Spleen (tissue), 11 donors: ENCODE results near the gene NUDT1. TPM values are rescaled to one million over a fixed set of nuclear protein-coding genes. Genes with fewer than 3 reads are reported as not detected.

ENCODE experiments used
- DNase-seq: peaks from one replicate; pipeline ENCODE4 v3.0.0-alpha.2; 2020
- H3K27ac ChIP-seq, 8 donors: fragments of 200-600 bp; sonication (generic) in 7 of 8; 1 replicate in 4 of 8; 2 replicates in 4 of 8; pipeline versions ENCODE4 v1.5.0 to v1.8.0; 2016 to 2021; ENCODE audit warnings: inconsistent platforms in 4 of 8, mild to moderate bottlenecking in 4 of 8, moderate library complexity in 1 of 8
- H3K27me3 ChIP-seq, 7 donors: fragments of 200-600 bp; sonication (generic) in 6 of 7; replicated peaks in 1 of 7; 1 replicate in 4 of 7; 2 replicates in 3 of 7; pipeline versions ENCODE4 v1.5.0 to v1.8.0; 2016 to 2021; ENCODE audit warnings: inconsistent platforms in 3 of 7, mild to moderate bottlenecking in 1 of 7
- H3K36me3 ChIP-seq, 6 donors: fragments of 200-600 bp; sonication (generic) in 5 of 6; 1 replicate in 4 of 6; 2 replicates in 2 of 6; pipeline versions ENCODE4 v1.5.0 to v1.8.0; 2016 to 2021; ENCODE audit warnings: inconsistent platforms in 2 of 6
- H3K4me1 ChIP-seq, 6 donors: fragments of 200-600 bp; sonication (generic) in 5 of 6; 1 replicate in 3 of 6; 2 replicates in 3 of 6; pipeline versions ENCODE4 v1.5.0 to v1.8.0; 2016 to 2021; ENCODE audit warnings: inconsistent platforms in 3 of 6
- H3K4me3 ChIP-seq, 8 donors: fragments of 200-600 bp; sonication (generic) in 7 of 8; 1 replicate in 4 of 8; 2 replicates in 4 of 8; pipeline versions ENCODE4 v1.5.0 to v1.8.0; 2016 to 2021; ENCODE audit warnings: inconsistent platforms in 4 of 8, mild to moderate bottlenecking in 4 of 8, moderate library complexity in 2 of 8
- H3K9me3 ChIP-seq, 8 donors: fragments of 200-600 bp; sonication (generic) in 7 of 8; 1 replicate in 4 of 8; 2 replicates in 4 of 8; pipeline versions ENCODE4 v1.5.0 to v1.8.0; 2016 to 2021; ENCODE audit warnings: inconsistent platforms in 4 of 8
- POLR2A ChIP-seq, 3 donors: fragments of 450-650 bp; IDR thresholded peaks; one replicate each; pipeline ENCODE4 v1.5.1; 2017; ENCODE audit warnings: antibody characterized with exemption in 3 of 3, mild to moderate bottlenecking in 1 of 3
- POLR2AphosphoS5 ChIP-seq, 3 donors: sonication (generic); formaldehyde crosslinking; IDR thresholded peaks; one replicate each; pipeline ENCODE4 v1.5.1; 2017; ENCODE audit warnings: antibody characterized with exemption in 3 of 3
- WGBS, 5 donors: extraction: QIAGEN DNeasy Blood & Tissue Kit in 3 of 5; methylation state at CpG; one replicate each; pipeline versions ENCODE4 v1.1.5 to v1.1.7; 2013 to 2018; 5-methylcytosine and 5-hydroxymethylcytosine counted together
- intact Hi-C: fragments of 100-400 bp; cut with DNase I; formaldehyde crosslinking; loops from one replicate; pipeline ENCODE4 v1.15.0; 2023; ENCODE audit warnings: low total_unique reads
- polyA plus RNA-seq, 3 donors: library from polyadenylated mRNA; stranded (reverse); fragments of 200-250 nt; gene quantifications; one replicate each; pipeline ENCODE4 v1.2.1, GENCODE V29; 2013
- total RNA-seq, 7 donors: library from RNA; depleted of rRNA in 3 of 7; stranded (reverse); fragments of >200 nt in 3 of 7; fragmentation: NEBNext Ultra II Directional in 4 of 7; extraction: Animal tissue kit (Norgen Biotek cat#: 25700) in 4 of 7; gene quantifications; one replicate each; pipeline versions ENCODE4 v1.1.0 to v1.2.1, GENCODE V29; 2016 to 2021
- TF ChIP-seq, protein P1 (sequence below), 11 experiments: fragments of 200-600 bp in 7 of 11; fragments of 450-650 bp in 4 of 11; sonication (generic) in 4 of 11; IDR thresholded peaks in 8 of 11; conservative IDR thresholded peaks in 3 of 11; 1 replicate in 7 of 11; 2 replicates in 4 of 11; pipeline versions ENCODE4 v1.4.0 to v1.8.0; 2016 to 2021; ENCODE audit warnings: antibody characterized with exemption in 11 of 11, inconsistent platforms in 4 of 11, mild to moderate bottlenecking in 1 of 11
- donor health status: healthy with polysubstance abuse.
- donor health status: DM: no; HTN: no; CAD: no; lungs with moderate emphysema.
- donor health status: DM: no; HTN: no; CAD: no.
- donor health status: Bipolar disorder and iron deficiency.
- donor health status: healthy.
- donor health status: DM: no; HTN: no; CAD: no.
- donor health status: DM: yes; HTN: yes; CAD: no.

NUDT1 gene
- total and polyA plus RNA-seq, 10 donors, result 13.7 to 69.3 (median 22.6) TPM

DNA sequence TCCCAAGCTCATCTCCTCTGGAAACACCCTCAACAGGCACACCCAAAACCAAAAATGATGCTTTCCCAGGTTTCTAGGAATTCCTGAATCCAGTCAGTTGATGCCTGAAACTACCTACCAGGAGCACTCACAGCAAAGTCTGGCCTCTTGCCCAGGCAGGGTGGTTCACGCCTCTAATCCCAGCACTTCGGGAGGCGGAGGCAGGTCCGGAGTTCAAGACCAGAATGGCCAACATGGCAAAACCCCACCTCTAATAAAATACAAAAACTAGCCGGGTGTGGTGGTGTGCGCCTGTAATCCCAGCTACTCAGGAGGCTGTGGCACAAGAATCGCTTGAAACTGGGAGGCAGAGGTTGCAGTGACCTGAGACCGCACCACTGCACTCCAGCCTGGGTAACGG, 11.1 kb upstream of the NUDT1 start:
- no peak for TF ChIP-seq POLR2AphosphoS5 (IDR thresholded peaks at IDR 0.05)
- TF ChIP-seq POLR2A (IDR thresholded peaks at IDR 0.05), result no peak
- TF ChIP-seq, protein P1, sequence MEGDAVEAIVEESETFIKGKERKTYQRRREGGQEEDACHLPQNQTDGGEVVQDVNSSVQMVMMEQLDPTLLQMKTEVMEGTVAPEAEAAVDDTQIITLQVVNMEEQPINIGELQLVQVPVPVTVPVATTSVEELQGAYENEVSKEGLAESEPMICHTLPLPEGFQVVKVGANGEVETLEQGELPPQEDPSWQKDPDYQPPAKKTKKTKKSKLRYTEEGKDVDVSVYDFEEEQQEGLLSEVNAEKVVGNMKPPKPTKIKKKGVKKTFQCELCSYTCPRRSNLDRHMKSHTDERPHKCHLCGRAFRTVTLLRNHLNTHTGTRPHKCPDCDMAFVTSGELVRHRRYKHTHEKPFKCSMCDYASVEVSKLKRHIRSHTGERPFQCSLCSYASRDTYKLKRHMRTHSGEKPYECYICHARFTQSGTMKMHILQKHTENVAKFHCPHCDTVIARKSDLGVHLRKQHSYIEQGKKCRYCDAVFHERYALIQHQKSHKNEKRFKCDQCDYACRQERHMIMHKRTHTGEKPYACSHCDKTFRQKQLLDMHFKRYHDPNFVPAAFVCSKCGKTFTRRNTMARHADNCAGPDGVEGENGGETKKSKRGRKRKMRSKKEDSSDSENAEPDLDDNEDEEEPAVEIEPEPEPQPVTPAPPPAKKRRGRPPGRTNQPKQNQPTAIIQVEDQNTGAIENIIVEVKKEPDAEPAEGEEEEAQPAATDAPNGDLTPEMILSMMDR (IDR thresholded peaks at IDR 0.05 in 8 of 11, conservative IDR thresholded peaks at IDR 0.05 in 3 of 11), result no peak
- peak overlapping the region in 1 of 8 donors; percentile 100 for H3K4me3 ChIP-seq
- no peaks in the 10 kb centered on the region for H3K27me3 ChIP-seq
- WGBS, 5 donors, result 93 to 95% (median 94%) methylated on average over 9 of the region's 9 CpGs
- H3K9me3 ChIP-seq, result no peaks in the 10 kb centered on the region
- DNase-seq, result no peak
- peaks cover 0 to 66% (median 31%) of the 10 kb centered on the region in 6 donors for H3K36me3 ChIP-seq
- intact Hi-C loops, result no loop called here
- peaks cover 17 to 61% (median 36%) of the 10 kb centered on the region in 6 donors for H3K4me1 ChIP-seq
- H3K27ac ChIP-seq, result no peak overlapping the region

DNA sequence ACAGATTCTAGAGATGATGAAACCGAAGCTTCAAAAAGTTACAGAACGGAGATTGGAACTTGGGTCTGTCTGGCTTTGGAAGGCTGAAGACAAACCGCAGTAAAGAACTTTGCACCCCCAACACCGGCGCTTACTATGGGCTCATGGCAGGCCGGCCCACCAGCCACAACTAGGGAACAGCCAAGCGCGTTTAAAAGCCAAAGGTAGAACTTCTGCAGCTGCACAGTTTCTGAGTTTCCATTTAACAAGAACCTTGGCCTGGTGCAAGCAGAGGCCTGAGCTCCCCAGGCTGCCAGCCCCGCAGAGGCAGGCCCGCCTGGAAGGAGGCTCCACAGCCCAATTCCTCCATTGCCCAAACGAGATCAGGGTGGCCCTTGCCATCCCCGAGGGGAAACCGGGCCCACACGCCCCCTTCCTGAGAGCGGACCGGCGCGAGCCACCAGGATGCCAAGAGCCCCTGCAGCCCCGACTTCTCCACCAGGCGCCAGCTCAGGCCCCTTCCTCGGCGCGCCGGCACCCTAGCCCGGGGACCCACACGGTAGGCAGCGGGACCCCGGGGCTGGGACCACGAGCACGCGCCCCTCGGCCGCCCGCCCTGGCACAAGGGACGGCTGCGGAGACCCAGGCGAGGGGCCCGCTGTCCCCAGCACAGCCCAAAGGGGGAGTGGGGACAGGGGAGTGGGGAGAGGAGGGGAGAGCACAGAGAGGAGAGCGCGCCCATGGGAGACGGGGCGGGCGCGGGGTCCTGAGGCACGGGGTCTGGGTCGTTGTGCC, 9.8 kb upstream of the NUDT1 start:
- 1 to 5% (median 2%) methylated on average over 14 to 46 of the region's 46 CpGs for WGBS, 5 donors
- H3K36me3 ChIP-seq, result peaks cover 0 to 66% (median 25%) of the 10 kb centered on the region in 6 donors
- intact Hi-C loops, result no loop called here
- TF ChIP-seq POLR2A (IDR thresholded peaks at IDR 0.05), result no peak
- TF ChIP-seq POLR2AphosphoS5 (IDR thresholded peaks at IDR 0.05), result no peak
- TF ChIP-seq, protein P1 (IDR thresholded peaks at IDR 0.05 in 8 of 11, conservative IDR thresholded peaks at IDR 0.05 in 3 of 11), result no peak
- H3K4me3 ChIP-seq, result peak overlapping the region; percentile 79 to 100 (median 98)
- peak; percentile 87 for DNase-seq
- H3K9me3 ChIP-seq, result no peaks in the 10 kb centered on the region
- H3K4me1 ChIP-seq, result peaks cover 17 to 70% (median 41%) of the 10 kb centered on the region in 6 donors
- H3K27me3 ChIP-seq, result no peaks in the 10 kb centered on the region
- H3K27ac ChIP-seq, result peak overlapping the region; percentile 69 to 90 (median 82)

DNA sequence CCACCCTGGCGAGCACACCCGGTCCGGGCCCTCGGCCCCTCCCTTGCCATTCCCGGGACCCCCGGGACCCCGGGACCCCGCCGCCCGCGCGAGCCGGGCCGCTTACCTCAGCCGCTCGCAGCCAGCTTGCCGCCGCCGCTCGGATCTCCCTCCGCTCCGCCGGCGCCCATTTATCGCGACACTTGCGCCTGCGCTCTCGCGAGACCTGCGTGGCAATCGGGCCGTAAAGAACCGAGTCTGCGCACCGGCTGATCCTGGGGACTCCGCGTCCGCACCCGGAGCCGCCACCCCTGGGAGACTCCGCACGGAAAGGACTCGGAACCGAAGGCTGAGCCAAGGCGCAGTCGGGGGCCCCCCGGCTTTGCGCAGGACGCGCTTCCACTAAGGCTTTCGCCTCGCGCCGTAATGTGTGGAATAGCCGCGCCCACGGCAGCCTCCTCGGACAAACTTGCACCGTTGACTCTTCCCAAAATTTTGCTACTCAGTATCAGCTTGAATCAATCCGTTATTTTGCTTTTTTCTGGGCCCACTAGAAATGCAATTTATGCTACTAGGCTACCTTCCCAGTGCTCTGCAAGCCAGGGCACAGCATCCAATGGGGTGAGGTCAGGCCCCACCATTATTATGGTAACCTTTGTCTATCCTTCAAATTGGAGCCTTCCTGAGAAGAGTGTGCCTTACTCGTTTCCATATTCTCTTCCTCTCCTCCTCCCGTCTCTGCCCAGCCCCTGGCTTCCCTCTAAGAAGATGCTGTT, 9.1 kb upstream of the NUDT1 start, which contains the start of gene MAD1L1:
Gene MAD1L1 (minus strand): TSS at position 180 of the 755 bp plus-strand sequence. CDS start 2,812 bp downstream, outside the sequence.
- intact Hi-C loops, result no loop called here
- no peaks in the 10 kb centered on the region for H3K9me3 ChIP-seq
- H3K4me3 ChIP-seq, result peak within 1 kb of the TSS; percentile 79 to 100 (median 98)
- peak within 1 kb of the TSS; percentile 69 to 90 (median 82) for H3K27ac ChIP-seq
- TF ChIP-seq POLR2AphosphoS5 (IDR thresholded peaks at IDR 0.05) (peak; percentile 74 to 87 (median 81)), POLR2A (IDR thresholded peaks at IDR 0.05) (peak in 1 of 3 donors; percentile 41)
- TF ChIP-seq, protein P1 (IDR thresholded peaks at IDR 0.05 in 8 of 11, conservative IDR thresholded peaks at IDR 0.05 in 3 of 11), result peak in 4 of 11 experiments; percentile 18 to 52 (median 34)
- H3K4me1 ChIP-seq, result peaks cover 17 to 77% (median 48%) of the 10 kb centered on the region in 6 donors
- H3K36me3 ChIP-seq, result peaks cover 0 to 66% (median 23%) of the 10 kb centered on the region in 6 donors
- WGBS, 5 donors, result 0 to 2% (median 1%) methylated on average over 15 to 63 of the region's 63 CpGs
- DNase-seq, result peak; percentile 98
- no peaks in the 10 kb centered on the region for H3K27me3 ChIP-seq
